ENCODE data around the gene SEMG1. TPM values are rescaled to one million over a fixed set of nuclear protein-coding genes. Genes with fewer than 3 reads are reported as not detected.

SEMG1 gene
- total RNA-seq, 1 experiment from 2014 or later, result 2.1 TPM

DNA sequence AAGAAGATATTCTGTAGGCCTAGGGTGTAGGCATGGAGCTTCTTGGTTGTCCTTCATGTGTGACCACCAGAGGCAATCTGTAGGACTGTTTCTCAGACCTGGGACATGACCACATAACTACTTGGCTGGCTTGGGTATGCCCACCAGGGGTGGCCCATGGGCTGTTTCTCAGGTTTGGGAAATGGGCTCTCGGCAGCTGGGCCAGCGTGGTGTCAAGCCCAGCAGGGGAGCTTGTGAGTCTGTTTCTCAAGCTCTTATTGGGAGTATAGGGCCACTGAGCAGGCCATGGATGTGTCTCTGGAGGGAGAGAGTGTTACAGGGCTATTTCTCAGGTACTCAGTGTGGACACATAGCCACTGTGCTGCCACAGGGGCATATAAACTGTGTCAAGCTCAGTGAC, 11.8 kb downstream of the SEMG1 start:
- no peak for ATAC-seq
- ChIA-PET CTCF (interaction anchor here (1.8 to 2.2 kb wide), 2 partner anchors 11 to 75 kb away, joined by 5 to 10 read pairs; no protein-coding TSS in a partner anchor), POLR2A (no interaction called here)
- H3K36me3 Mint-ChIP-seq, result no peaks in the 10 kb centered on the region
- TF ChIP-seq EMX1 (CRISPR knock-in tag; IDR thresholded peaks at IDR 0.05) (no peak), NFE2L1 (CRISPR knock-in tag; IDR thresholded peaks at IDR 0.05) (no peak), ZNF219 (CRISPR knock-in tag; IDR thresholded peaks at IDR 0.05; ENCODE audit: borderline replicate concordance) (no peak), NR1H2 (CRISPR knock-in tag; IDR thresholded peaks at IDR 0.05) (no peak), ZNF232 (CRISPR knock-in tag; IDR thresholded peaks at IDR 0.05) (no peak), IRF2 (CRISPR knock-in tag; IDR thresholded peaks at IDR 0.05; ENCODE audit: borderline replicate concordance, low read depth) (no peak), TCF7 (CRISPR knock-in tag; IDR thresholded peaks at IDR 0.05; ENCODE audit: low read depth) (no peak), ZNF121 (CRISPR knock-in tag; IDR thresholded peaks at IDR 0.05) (no peak), TP53 (CRISPR knock-in tag; IDR thresholded peaks at IDR 0.05) (no peak), ZNF263 (CRISPR knock-in tag; IDR thresholded peaks at IDR 0.05; ENCODE audit: low read depth) (no peak), ESRRA (CRISPR knock-in tag; IDR thresholded peaks at IDR 0.05; ENCODE audit: borderline replicate concordance) (no peak), IRF1 (CRISPR knock-in tag; IDR thresholded peaks at IDR 0.05) (no peak), E2F1 (CRISPR knock-in tag; IDR thresholded peaks at IDR 0.05) (no peak), GRHL2 (CRISPR knock-in tag; IDR thresholded peaks at IDR 0.05; ENCODE audit: insufficient replicate concordance, severe bottlenecking) (no peak)
- TF ChIP-seq, protein P1, sequence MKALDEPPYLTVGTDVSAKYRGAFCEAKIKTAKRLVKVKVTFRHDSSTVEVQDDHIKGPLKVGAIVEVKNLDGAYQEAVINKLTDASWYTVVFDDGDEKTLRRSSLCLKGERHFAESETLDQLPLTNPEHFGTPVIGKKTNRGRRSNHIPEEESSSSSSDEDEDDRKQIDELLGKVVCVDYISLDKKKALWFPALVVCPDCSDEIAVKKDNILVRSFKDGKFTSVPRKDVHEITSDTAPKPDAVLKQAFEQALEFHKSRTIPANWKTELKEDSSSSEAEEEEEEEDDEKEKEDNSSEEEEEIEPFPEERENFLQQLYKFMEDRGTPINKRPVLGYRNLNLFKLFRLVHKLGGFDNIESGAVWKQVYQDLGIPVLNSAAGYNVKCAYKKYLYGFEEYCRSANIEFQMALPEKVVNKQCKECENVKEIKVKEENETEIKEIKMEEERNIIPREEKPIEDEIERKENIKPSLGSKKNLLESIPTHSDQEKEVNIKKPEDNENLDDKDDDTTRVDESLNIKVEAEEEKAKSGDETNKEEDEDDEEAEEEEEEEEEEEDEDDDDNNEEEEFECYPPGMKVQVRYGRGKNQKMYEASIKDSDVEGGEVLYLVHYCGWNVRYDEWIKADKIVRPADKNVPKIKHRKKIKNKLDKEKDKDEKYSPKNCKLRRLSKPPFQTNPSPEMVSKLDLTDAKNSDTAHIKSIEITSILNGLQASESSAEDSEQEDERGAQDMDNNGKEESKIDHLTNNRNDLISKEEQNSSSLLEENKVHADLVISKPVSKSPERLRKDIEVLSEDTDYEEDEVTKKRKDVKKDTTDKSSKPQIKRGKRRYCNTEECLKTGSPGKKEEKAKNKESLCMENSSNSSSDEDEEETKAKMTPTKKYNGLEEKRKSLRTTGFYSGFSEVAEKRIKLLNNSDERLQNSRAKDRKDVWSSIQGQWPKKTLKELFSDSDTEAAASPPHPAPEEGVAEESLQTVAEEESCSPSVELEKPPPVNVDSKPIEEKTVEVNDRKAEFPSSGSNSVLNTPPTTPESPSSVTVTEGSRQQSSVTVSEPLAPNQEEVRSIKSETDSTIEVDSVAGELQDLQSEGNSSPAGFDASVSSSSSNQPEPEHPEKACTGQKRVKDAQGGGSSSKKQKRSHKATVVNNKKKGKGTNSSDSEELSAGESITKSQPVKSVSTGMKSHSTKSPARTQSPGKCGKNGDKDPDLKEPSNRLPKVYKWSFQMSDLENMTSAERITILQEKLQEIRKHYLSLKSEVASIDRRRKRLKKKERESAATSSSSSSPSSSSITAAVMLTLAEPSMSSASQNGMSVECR (CRISPR knock-in tag; IDR thresholded peaks at IDR 0.05; ENCODE audit: borderline replicate concordance), result no peak
- TF ChIP-seq, protein P2, sequence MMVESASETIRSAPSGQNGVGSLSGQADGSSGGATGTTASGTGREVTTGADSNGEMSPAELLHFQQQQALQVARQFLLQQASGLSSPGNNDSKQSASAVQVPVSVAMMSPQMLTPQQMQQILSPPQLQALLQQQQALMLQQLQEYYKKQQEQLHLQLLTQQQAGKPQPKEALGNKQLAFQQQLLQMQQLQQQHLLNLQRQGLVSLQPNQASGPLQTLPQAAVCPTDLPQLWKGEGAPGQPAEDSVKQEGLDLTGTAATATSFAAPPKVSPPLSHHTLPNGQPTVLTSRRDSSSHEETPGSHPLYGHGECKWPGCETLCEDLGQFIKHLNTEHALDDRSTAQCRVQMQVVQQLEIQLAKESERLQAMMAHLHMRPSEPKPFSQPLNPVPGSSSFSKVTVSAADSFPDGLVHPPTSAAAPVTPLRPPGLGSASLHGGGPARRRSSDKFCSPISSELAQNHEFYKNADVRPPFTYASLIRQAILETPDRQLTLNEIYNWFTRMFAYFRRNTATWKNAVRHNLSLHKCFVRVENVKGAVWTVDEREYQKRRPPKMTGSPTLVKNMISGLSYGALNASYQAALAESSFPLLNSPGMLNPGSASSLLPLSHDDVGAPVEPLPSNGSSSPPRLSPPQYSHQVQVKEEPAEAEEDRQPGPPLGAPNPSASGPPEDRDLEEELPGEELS (CRISPR knock-in tag; IDR thresholded peaks at IDR 0.05), result no peak
- H3K27ac Mint-ChIP-seq, result no peak overlapping the region
- no peak overlapping the region for H3K4me3 Mint-ChIP-seq
- DNase-seq (ENCODE audit: low spot score), result no peak
- H3K4me1 Mint-ChIP-seq, result no peaks in the 10 kb centered on the region
- no peaks in the 10 kb centered on the region for H3K9me3 Mint-ChIP-seq
- H3K27me3 Mint-ChIP-seq (ENCODE audit: low read depth), result peaks cover 35% of the 10 kb centered on the region

DNA sequence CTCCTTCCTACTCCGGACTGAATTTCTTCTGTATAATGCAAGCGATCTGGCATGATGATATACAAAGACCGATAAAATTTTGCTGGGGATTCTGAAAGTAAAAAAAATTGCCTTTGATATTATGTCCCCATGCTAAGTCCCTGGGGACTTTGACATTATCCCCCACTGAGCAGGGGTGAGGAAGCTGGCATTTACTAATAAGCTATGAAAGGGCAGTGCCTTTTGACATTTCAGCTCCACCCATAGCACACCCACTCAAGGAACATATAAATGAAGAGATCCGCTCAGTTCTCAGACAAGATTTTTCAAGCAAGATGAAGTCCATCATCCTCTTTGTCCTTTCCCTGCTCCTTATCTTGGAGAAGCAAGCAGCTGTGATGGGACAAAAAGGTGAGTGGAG, 14.2 kb downstream of the SEMG1 start, which contains the start of gene SEMG2:
SEMG2 (plus strand) TSS at position 298 of the 400 bp plus-strand sequence; CDS start at position 315, 17 bp downstream.
- Mint-ChIP-seq H3K9me3 (no peaks in the 10 kb centered on the region), H3K4me1 (no peaks in the 10 kb centered on the region), H3K27me3 (ENCODE audit: low read depth) (peaks cover 47% of the 10 kb centered on the region), H3K27ac (no peak within 1 kb of the TSS), H3K4me3 (no peak within 1 kb of the TSS), H3K36me3 (no peaks in the 10 kb centered on the region)
- DNase-seq (ENCODE audit: low spot score) (no peak), ATAC-seq (no peak)
- ChIA-PET POLR2A (no interaction called here), CTCF (interaction anchor here (1.7 to 1.8 kb wide), 2 partner anchors 8 to 82 kb away, joined by 10 to 11 read pairs; no protein-coding TSS in a partner anchor)
- no peak for TF ChIP-seq ZNF219 (CRISPR knock-in tag; IDR thresholded peaks at IDR 0.05; ENCODE audit: borderline replicate concordance)
- no peak for TF ChIP-seq E2F1 (CRISPR knock-in tag; IDR thresholded peaks at IDR 0.05)
- TF ChIP-seq SMAD3 (CRISPR knock-in tag; IDR thresholded peaks at IDR 0.05; ENCODE audit: borderline replicate concordance), result no peak
- no peak for TF ChIP-seq JUN (CRISPR knock-in tag; IDR thresholded peaks at IDR 0.05)
- TF ChIP-seq, protein P3, sequence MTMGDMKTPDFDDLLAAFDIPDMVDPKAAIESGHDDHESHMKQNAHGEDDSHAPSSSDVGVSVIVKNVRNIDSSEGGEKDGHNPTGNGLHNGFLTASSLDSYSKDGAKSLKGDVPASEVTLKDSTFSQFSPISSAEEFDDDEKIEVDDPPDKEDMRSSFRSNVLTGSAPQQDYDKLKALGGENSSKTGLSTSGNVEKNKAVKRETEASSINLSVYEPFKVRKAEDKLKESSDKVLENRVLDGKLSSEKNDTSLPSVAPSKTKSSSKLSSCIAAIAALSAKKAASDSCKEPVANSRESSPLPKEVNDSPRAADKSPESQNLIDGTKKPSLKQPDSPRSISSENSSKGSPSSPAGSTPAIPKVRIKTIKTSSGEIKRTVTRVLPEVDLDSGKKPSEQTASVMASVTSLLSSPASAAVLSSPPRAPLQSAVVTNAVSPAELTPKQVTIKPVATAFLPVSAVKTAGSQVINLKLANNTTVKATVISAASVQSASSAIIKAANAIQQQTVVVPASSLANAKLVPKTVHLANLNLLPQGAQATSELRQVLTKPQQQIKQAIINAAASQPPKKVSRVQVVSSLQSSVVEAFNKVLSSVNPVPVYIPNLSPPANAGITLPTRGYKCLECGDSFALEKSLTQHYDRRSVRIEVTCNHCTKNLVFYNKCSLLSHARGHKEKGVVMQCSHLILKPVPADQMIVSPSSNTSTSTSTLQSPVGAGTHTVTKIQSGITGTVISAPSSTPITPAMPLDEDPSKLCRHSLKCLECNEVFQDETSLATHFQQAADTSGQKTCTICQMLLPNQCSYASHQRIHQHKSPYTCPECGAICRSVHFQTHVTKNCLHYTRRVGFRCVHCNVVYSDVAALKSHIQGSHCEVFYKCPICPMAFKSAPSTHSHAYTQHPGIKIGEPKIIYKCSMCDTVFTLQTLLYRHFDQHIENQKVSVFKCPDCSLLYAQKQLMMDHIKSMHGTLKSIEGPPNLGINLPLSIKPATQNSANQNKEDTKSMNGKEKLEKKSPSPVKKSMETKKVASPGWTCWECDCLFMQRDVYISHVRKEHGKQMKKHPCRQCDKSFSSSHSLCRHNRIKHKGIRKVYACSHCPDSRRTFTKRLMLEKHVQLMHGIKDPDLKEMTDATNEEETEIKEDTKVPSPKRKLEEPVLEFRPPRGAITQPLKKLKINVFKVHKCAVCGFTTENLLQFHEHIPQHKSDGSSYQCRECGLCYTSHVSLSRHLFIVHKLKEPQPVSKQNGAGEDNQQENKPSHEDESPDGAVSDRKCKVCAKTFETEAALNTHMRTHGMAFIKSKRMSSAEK (CRISPR knock-in tag; IDR thresholded peaks at IDR 0.05; ENCODE audit: borderline replicate concordance), result no peak
- TF ChIP-seq CDX4 (CRISPR knock-in tag; IDR thresholded peaks at IDR 0.05; ENCODE audit: borderline replicate concordance), result no peak
- no peak for TF ChIP-seq NR1H2 (CRISPR knock-in tag; IDR thresholded peaks at IDR 0.05)
- no peak for TF ChIP-seq CREB1 (CRISPR knock-in tag; IDR thresholded peaks at IDR 0.05)
